Liver (tissue), 9 donors: ENCODE results near the gene CCDC93. TPM values are rescaled to one million over a fixed set of nuclear protein-coding genes. Genes with fewer than 3 reads are reported as not detected.

ENCODE experiments used
- DNase-seq: peaks from one replicate; pipeline ENCODE4 v3.0.0-alpha.2; 2017; ENCODE audit warnings: low spot score
- H3K27ac ChIP-seq, 2 donors: one replicate each; pipeline ENCODE4 v1.7.0; 2013; ENCODE audit warnings: inconsistent platforms in 2 of 2, low read length in 2 of 2, control low read depth in 1 of 2, low read depth in 1 of 2, mild to moderate bottlenecking in 1 of 2
- H3K27me3 ChIP-seq, 4 donors: one replicate each; pipeline versions ENCODE4 v1.6.1 to v1.7.0; 2013; ENCODE audit warnings: low read length in 3 of 4, inconsistent platforms in 1 of 4, mild to moderate bottlenecking in 1 of 4, moderate library complexity in 1 of 4; ENCODE audit not compliant: control insufficient read depth in 4 of 4, insufficient read depth in 4 of 4
- H3K36me3 ChIP-seq, 4 donors: one replicate each; pipeline versions ENCODE4 v1.6.1 to v1.7.0; 2013; ENCODE audit warnings: low read length in 3 of 4, mild to moderate bottlenecking in 3 of 4, low read depth in 1 of 4, moderate library complexity in 1 of 4; ENCODE audit not compliant: control insufficient read depth in 4 of 4, insufficient read depth in 3 of 4
- H3K4me1 ChIP-seq, 4 donors: one replicate each; pipeline versions ENCODE4 v1.6.1 to v1.7.0; 2013; ENCODE audit warnings: low read length in 3 of 4, mild to moderate bottlenecking in 3 of 4, moderate library complexity in 1 of 4; ENCODE audit not compliant: control insufficient read depth in 4 of 4, insufficient read depth in 4 of 4
- H3K4me3 ChIP-seq, 3 donors: one replicate each; pipeline versions ENCODE4 v1.6.1 to v1.7.0; 2013; ENCODE audit warnings: low read length in 3 of 3, control low read depth in 1 of 3, low read depth in 1 of 3, mild to moderate bottlenecking in 1 of 3
- H3K9ac ChIP-seq, 2 donors: one replicate each; pipeline ENCODE4 v1.7.0; 2013; ENCODE audit warnings: low read length in 2 of 2, mild to moderate bottlenecking in 2 of 2, moderate library complexity in 2 of 2, control low read depth in 1 of 2, low read depth in 1 of 2
- H3K9me3 ChIP-seq, 4 donors: one replicate each; pipeline versions ENCODE4 v1.6.1 to v1.7.0; 2013; ENCODE audit warnings: low read length in 3 of 4; ENCODE audit not compliant: control insufficient read depth in 4 of 4
- EGR1 ChIP-seq, 2 donors: IDR thresholded peaks; 2 replicates each; pipeline ENCODE4 v1.6.1; 2016 to 2018; ENCODE audit warnings: antibody characterized with exemption in 2 of 2, low read depth in 2 of 2
- FOXA1 ChIP-seq: IDR thresholded peaks from 2 replicates; pipeline ENCODE4 v1.6.1; 2016; ENCODE audit warnings: antibody characterized with exemption
- FOXA2 ChIP-seq: IDR thresholded peaks from 2 replicates; pipeline ENCODE4 v1.6.1; 2016; ENCODE audit warnings: antibody characterized with exemption
- GABPA ChIP-seq, 2 donors: IDR thresholded peaks in 1 of 2; conservative IDR thresholded peaks in 1 of 2; 2 replicates each; pipeline ENCODE4 v1.6.1; 2016; ENCODE audit warnings: antibody characterized with exemption in 2 of 2, mild to moderate bottlenecking in 1 of 2, moderate library complexity in 1 of 2
- HNF4A ChIP-seq, 2 donors: conservative IDR thresholded peaks; 2 replicates each; pipeline ENCODE4 v1.6.1; 2016; ENCODE audit warnings: antibody characterized with exemption in 2 of 2, mild to moderate bottlenecking in 2 of 2
- HNF4G ChIP-seq: IDR thresholded peaks from 2 replicates; pipeline ENCODE4 v1.6.1; 2016; ENCODE audit warnings: antibody characterized with exemption
- JUND ChIP-seq, 2 donors: IDR thresholded peaks; 2 replicates each; pipeline ENCODE4 v1.6.1; 2016; ENCODE audit warnings: antibody characterized with exemption in 2 of 2
- NR2F2 ChIP-seq: IDR thresholded peaks from 2 replicates; pipeline ENCODE4 v1.6.1; 2016; ENCODE audit warnings: antibody characterized with exemption
- RAD21 ChIP-seq, 2 donors: IDR thresholded peaks; 2 replicates each; pipeline ENCODE4 v1.6.1; 2016; ENCODE audit warnings: antibody characterized with exemption in 2 of 2, mild to moderate bottlenecking in 2 of 2
- RXRA ChIP-seq, 2 donors: IDR thresholded peaks; 2 replicates each; pipeline ENCODE4 v1.6.1; 2017 to 2018; ENCODE audit warnings: antibody characterized with exemption in 2 of 2, mild to moderate bottlenecking in 1 of 2
- SP1 ChIP-seq: IDR thresholded peaks from 2 replicates; pipeline ENCODE4 v1.6.1; 2018; ENCODE audit warnings: antibody characterized with exemption, mild to moderate bottlenecking
- TAF1 ChIP-seq: conservative IDR thresholded peaks from 2 replicates; pipeline ENCODE4 v1.6.1; 2016; ENCODE audit warnings: antibody characterized with exemption, mild to moderate bottlenecking
- YY1 ChIP-seq: IDR thresholded peaks from 2 replicates; pipeline ENCODE4 v1.6.1; 2016; ENCODE audit warnings: antibody characterized with exemption, mild to moderate bottlenecking
- ZBTB33 ChIP-seq: IDR thresholded peaks from 2 replicates; pipeline ENCODE4 v1.6.1; 2016; ENCODE audit warnings: antibody characterized with exemption
- WGBS: extraction: QIAGEN DNeasy Blood & Tissue Kit; methylation state at CpG from one replicate; pipeline ENCODE4 v1.1.7; 2013; 5-methylcytosine and 5-hydroxymethylcytosine counted together
- polyA plus RNA-seq, 2 donors: library from polyadenylated mRNA; stranded (reverse) in 1 of 2; unstranded in 1 of 2; fragments of 200-250 nt in 1 of 2; fragments of >200 nt in 1 of 2; fragmentation: Nextera tagmentation in 1 of 2; extraction: Ambion mirVana in 1 of 2; gene quantifications; one replicate each; pipeline versions ENCODE4 v1.2.1 to v1.2.3, GENCODE V29; 2013 to 2015
- total RNA-seq, 2 donors: library from RNA; depleted of rRNA; stranded (reverse); fragments of >200 nt; gene quantifications; one replicate each; pipeline ENCODE4 v1.2.3, GENCODE V29; 2014
- TF ChIP-seq, protein P1 (sequence below): IDR thresholded peaks from 2 replicates; pipeline ENCODE4 v1.6.1; 2016; ENCODE audit warnings: antibody characterized with exemption, mild to moderate bottlenecking
- TF ChIP-seq, protein P2 (sequence below): fragments of 150-350 bp; IDR thresholded peaks from 2 replicates; pipeline ENCODE4 v1.5.1; 2017; ENCODE audit warnings: improper control_type of control experiment, low read depth, low read length; ENCODE audit not compliant: missing input control
- TF ChIP-seq, protein P3 (sequence below): IDR thresholded peaks from 2 replicates; pipeline ENCODE4 v1.6.1; 2016; ENCODE audit warnings: antibody characterized with exemption
- TF ChIP-seq, protein P4 (sequence below): IDR thresholded peaks from 2 replicates; pipeline ENCODE4 v1.6.1; 2016; ENCODE audit warnings: antibody characterized with exemption
- donor health status: healthy.
- donor health status: healthy.
- donor health status: healthy.
- donor health status: healthy.
- donor health status: healthy.

The CCDC93 gene
- total and polyA plus RNA-seq, 4 donors = 4.0 to 14.2 (median 8.5) TPM

GRCh38 chr2:117952228-117952627, 61.6 kb downstream of the CCDC93 start:
- no peak for DNase-seq
- no peak overlapping the region for H3K27ac ChIP-seq
- no peak overlapping the region for H3K4me3 ChIP-seq
- peaks cover 1 to 81% (median 61%) of the 10 kb centered on the region in 4 donors for H3K36me3 ChIP-seq
- TF ChIP-seq GABPA (IDR thresholded peaks at IDR 0.05 in 1 of 2, conservative IDR thresholded peaks at IDR 0.05 in 1 of 2) = no peak
- TF ChIP-seq RXRA (IDR thresholded peaks at IDR 0.05) = no peak
- TF ChIP-seq EGR1 (IDR thresholded peaks at IDR 0.05; ENCODE audit: low read depth in 2 of 2) = no peak
- no peak for TF ChIP-seq FOXA1
- TF ChIP-seq, protein P1, sequence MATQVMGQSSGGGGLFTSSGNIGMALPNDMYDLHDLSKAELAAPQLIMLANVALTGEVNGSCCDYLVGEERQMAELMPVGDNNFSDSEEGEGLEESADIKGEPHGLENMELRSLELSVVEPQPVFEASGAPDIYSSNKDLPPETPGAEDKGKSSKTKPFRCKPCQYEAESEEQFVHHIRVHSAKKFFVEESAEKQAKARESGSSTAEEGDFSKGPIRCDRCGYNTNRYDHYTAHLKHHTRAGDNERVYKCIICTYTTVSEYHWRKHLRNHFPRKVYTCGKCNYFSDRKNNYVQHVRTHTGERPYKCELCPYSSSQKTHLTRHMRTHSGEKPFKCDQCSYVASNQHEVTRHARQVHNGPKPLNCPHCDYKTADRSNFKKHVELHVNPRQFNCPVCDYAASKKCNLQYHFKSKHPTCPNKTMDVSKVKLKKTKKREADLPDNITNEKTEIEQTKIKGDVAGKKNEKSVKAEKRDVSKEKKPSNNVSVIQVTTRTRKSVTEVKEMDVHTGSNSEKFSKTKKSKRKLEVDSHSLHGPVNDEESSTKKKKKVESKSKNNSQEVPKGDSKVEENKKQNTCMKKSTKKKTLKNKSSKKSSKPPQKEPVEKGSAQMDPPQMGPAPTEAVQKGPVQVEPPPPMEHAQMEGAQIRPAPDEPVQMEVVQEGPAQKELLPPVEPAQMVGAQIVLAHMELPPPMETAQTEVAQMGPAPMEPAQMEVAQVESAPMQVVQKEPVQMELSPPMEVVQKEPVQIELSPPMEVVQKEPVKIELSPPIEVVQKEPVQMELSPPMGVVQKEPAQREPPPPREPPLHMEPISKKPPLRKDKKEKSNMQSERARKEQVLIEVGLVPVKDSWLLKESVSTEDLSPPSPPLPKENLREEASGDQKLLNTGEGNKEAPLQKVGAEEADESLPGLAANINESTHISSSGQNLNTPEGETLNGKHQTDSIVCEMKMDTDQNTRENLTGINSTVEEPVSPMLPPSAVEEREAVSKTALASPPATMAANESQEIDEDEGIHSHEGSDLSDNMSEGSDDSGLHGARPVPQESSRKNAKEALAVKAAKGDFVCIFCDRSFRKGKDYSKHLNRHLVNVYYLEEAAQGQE = no peak
- no peak for TF ChIP-seq RAD21 (IDR thresholded peaks at IDR 0.05)
- no peak for TF ChIP-seq SP1
- TF ChIP-seq, protein P2, sequence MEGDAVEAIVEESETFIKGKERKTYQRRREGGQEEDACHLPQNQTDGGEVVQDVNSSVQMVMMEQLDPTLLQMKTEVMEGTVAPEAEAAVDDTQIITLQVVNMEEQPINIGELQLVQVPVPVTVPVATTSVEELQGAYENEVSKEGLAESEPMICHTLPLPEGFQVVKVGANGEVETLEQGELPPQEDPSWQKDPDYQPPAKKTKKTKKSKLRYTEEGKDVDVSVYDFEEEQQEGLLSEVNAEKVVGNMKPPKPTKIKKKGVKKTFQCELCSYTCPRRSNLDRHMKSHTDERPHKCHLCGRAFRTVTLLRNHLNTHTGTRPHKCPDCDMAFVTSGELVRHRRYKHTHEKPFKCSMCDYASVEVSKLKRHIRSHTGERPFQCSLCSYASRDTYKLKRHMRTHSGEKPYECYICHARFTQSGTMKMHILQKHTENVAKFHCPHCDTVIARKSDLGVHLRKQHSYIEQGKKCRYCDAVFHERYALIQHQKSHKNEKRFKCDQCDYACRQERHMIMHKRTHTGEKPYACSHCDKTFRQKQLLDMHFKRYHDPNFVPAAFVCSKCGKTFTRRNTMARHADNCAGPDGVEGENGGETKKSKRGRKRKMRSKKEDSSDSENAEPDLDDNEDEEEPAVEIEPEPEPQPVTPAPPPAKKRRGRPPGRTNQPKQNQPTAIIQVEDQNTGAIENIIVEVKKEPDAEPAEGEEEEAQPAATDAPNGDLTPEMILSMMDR = no peak
- TF ChIP-seq ZBTB33 = no peak
- TF ChIP-seq, protein P3, sequence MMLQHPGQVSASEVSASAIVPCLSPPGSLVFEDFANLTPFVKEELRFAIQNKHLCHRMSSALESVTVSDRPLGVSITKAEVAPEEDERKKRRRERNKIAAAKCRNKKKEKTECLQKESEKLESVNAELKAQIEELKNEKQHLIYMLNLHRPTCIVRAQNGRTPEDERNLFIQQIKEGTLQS = no peak
- TF ChIP-seq, protein P4, sequence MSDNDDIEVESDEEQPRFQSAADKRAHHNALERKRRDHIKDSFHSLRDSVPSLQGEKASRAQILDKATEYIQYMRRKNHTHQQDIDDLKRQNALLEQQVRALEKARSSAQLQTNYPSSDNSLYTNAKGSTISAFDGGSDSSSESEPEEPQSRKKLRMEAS = no peak
- TF ChIP-seq JUND (IDR thresholded peaks at IDR 0.05) = no peak
- no peak for TF ChIP-seq TAF1
- no peak for TF ChIP-seq NR2F2
- TF ChIP-seq HNF4G = no peak
- TF ChIP-seq FOXA2 = no peak
- no peak for TF ChIP-seq YY1
- TF ChIP-seq HNF4A (conservative IDR thresholded peaks at IDR 0.05) = no peak
- 94% methylated on average over 4 of the region's 4 CpGs for WGBS
- no peak overlapping the region for H3K9ac ChIP-seq
- H3K27me3 ChIP-seq = no peaks in the 10 kb centered on the region
- no peaks in the 10 kb centered on the region for H3K4me1 ChIP-seq
- H3K9me3 ChIP-seq = no peaks in the 10 kb centered on the region
